OCI-M2 (cell line): ENCODE measurements around the gene NACA2.
"Not testable (repeated sequence)": the region's sequence is repeated elsewhere in the genome, so short reads cannot be mapped to it uniquely, and the experiment has no call there.

Source experiments
- DNase-seq: peaks from one replicate; lab custom pipeline; 2025; ENCODE audit not compliant: unreplicated experiment; lab: John Stamatoyannopoulos, UW

NACA2 gene

GRCh38 chr17:61579347-61579746 lies 11.7 kb downstream of the NACA2 start:
- no peak for DNase-seq

DNA sequence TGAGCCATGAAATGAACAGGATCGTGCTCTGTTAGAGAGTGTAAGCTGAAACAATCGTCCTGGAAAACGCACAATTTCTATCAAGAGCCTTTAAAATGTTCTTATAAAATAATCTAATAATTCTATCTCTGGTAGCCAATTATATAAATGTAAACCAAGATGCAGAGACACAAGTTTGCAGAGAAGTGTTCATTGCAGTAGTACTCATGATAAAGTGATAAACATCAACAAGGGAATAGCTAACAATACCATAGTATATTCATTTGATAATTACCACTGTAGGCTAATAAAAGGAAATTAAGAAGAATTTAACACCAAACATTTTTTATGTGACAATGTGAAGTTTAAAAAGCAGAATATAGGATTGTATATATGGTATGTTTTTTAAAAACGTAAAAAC lies 12.4 kb downstream of the NACA2 start:
- no peak for DNase-seq

DNA sequence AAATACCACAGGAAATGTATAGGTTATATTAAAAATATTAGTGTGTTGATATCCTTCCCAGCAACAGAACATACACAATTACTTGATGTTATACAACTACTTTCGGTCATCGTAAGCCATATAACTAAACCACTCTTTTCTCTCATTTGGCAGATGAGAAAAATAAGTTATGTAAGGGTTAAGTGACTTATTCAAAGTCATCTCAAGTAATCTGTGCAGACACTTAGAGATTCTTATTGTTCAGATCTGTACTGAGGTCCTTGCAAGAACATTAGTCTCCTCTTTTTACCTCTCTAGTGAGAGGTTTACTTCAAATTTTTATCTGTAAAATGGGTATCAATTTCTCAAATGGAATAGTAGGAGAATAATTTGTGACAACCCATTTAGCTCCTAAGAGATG lies 15.0 kb downstream of the NACA2 start:
- DNase-seq = no peak

DNA sequence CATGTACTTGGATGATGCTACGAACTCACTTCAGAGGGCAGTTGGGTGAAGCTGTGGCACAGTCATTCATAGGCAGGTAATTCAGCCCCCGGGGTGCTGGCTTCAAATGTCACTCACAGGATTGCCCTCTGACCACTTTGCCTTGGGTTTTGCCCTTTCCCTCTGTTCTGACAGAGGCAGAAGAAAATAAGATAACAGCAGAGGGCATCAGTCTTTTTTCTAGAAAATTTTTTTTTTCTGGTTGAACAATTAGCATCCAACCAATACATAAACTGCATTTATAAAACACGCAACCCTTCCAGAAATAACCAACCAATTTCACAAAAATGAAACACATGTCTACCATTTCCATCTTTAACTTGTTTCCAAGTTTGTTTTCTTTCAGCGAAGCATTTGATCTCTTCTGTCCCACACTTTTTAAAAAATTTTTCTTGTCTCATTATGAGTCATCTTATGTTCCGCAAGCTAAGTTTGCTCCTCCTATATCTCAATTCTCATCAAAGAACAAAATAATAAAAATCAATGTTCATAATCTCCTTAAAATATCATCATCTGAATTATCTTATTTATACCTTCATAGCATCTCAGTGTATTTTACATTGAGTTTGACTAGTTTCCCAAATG lies 15.6 kb downstream of the NACA2 start:
- DNase-seq = no peak

- DNase-seq = no peak
Observed at GRCh38 chr17:61574542-61575351, 16.3 kb downstream of the NACA2 start.

DNA sequence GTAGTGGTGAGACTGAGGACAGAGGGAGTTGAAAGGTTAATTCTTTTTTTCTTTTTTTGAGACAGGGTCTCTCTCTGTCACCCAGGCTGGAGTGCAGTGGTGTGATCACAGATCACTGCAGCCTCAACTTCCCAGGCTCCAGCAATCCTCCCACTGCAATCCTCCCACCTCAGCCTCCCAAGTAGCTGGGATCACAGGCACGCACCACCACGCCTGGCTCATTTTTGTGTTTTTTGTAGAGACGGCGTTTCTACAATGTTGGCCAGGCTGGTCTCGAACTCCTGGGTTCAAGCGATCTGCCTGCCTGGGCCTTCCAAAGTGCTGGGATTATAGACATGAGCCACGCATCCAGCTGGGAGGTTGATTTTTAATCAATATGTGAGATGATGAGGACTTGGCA lies 18.5 kb downstream of the NACA2 start:
- not testable (repeated sequence) for DNase-seq

DNA sequence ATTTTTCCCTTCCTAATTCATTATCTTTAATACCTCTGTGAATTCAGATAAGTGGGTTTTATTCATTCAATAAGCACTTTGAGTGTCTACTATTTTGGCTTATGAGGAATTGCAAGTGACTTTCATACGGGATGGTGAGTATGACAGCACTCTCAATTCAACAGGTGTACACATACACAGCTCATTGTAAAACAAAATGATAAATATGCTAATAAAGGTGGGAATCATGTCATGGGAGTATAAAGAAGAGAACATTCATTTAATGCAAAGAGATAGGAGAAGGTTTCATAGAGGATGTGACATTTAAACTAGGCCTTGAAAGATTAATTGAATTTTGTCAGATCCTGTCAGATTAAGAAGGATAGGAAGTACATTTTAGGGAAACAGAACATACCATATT lies 19.4 kb downstream of the NACA2 start:
- DNase-seq = no peak

GRCh38 chr17:61570118-61570517 lies 20.9 kb downstream of the NACA2 start:
- DNase-seq = no peak

GRCh38 chr17:61569525-61569924 lies 21.5 kb downstream of the NACA2 start:
- not testable (repeated sequence) for DNase-seq

GRCh38 chr17:61568219-61569072 lies 22.6 kb downstream of the NACA2 start:
- DNase-seq = no peak

- DNase-seq = no peak
Observed at GRCh38 chr17:61567045-61567802, 23.8 kb downstream of the NACA2 start.

- not testable (repeated sequence) for DNase-seq
Observed at GRCh38 chr17:61566448-61566847, 24.6 kb downstream of the NACA2 start.

GRCh38 chr17:61565850-61566249 lies 25.2 kb downstream of the NACA2 start:
- not testable (repeated sequence) for DNase-seq

- DNase-seq = no peak
Observed at GRCh38 chr17:61565213-61565612, 25.8 kb downstream of the NACA2 start.

DNA sequence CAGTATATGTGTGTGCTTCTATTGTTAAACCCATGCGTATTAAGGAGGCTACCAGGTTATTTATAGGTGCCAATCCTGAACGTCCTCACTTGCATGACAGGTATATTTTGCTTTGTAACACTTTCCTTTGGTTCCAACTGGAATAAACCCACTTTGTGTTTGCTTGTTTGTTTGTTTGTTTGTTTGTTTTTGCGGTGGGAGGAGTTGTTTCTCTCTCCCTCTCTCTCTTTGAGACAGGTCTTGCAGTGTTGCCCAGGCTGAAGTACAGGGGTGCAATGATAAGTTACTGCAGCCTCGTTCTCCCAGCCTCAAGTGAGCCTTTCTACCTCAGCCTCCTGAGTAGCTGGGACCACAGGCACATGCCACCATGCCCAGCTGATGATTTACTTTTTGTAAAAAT lies 28.7 kb downstream of the NACA2 start:
- no peak for DNase-seq

- no peak for DNase-seq
Observed at GRCh38 chr17:61561354-61561753, 29.7 kb downstream of the NACA2 start.

- DNase-seq = no peak
Observed at GRCh38 chr17:61560071-61560470, 30.9 kb downstream of the NACA2 start.

- no peak for DNase-seq
Observed at GRCh38 chr17:61556224-61557188, 34.5 kb downstream of the NACA2 start.

- no peak for DNase-seq
Observed at GRCh38 chr17:61555127-61555566, 35.9 kb downstream of the NACA2 start.

- no peak for DNase-seq
Observed at GRCh38 chr17:61554209-61554608, 36.8 kb downstream of the NACA2 start.
